ENCODE data around the gene TRIM71.
"Not testable (repeated sequence)": the region's sequence is repeated elsewhere in the genome, so short reads cannot be mapped to it uniquely, and the experiment has no call there.

The TRIM71 gene

GRCh38 chr3:32820430-32820829 lies 2.6 kb downstream of the TRIM71 start:
- no peak for DNase-seq

GRCh38 chr3:32820971-32821685 lies 3.3 kb downstream of the TRIM71 start:
- peak; percentile 25 for DNase-seq

DNA sequence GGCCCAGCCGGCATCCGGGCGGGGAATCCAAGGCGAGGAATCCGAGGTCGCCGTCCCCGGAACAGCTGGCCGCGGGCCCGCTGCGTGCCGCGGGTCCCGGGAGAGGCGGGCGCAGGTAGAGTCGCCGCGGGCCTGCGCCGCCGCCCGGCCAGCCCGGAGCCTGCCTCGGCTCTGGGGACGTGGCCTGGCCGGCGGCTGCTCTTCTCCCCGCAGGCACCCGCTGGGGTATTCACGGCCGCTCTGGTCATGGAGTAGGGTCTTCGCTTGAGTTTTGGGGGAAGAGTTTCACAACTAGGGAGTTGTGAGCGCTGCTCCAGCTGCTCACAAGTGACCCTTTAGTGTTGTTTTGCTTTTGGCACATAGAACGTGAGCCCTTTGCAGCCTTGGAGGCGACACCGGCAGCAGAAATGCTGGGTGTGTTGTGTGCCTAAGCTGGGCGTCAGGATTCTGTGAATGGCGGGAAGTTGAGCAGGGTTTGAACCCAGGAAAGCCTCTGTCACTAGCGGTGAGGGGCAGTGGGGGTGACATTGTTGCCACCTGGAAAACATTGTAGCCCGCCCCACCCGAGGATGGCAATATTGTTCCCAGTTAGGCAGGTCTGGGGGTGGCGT lies 4.0 kb downstream of the TRIM71 start:
- no peak for DNase-seq

- DNase-seq: no peak
These were observed 5.1 kb downstream of the TRIM71 start for GRCh38 chr3:32822609-32823498.

DNA sequence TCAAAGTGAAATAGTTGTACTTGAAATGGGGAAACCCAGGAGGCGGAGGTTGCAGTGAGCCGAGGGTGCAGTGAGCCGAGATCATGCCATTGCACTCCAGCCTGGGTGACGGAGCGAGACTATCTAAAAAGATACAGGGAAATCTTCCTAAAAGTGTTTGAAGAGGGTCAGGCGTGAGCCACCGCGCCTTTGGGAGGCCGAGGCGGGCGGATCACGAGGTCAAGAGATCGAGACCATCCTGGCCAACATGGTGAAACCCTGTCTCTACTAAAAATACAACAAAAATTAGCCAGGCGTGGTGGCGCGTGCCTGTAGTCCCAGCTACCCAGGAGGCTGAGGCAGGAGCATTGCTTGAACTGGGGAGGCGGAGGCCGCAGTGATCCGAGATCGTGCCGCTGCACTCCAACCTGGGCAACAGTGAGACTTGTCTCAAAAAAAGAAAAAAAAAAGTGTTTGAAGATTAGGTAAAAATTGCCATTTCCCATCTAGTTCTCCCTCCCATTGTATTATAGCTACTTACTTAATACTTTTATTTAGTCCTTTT lies 5.9 kb downstream of the TRIM71 start:
- DNase-seq: not testable (repeated sequence)

- no peak for DNase-seq
These were observed 8.0 kb downstream of the TRIM71 start for GRCh38 chr3:32825601-32826375.

- DNase-seq: no peak
These were observed 13.3 kb downstream of the TRIM71 start for GRCh38 chr3:32831062-32831461.

DNA sequence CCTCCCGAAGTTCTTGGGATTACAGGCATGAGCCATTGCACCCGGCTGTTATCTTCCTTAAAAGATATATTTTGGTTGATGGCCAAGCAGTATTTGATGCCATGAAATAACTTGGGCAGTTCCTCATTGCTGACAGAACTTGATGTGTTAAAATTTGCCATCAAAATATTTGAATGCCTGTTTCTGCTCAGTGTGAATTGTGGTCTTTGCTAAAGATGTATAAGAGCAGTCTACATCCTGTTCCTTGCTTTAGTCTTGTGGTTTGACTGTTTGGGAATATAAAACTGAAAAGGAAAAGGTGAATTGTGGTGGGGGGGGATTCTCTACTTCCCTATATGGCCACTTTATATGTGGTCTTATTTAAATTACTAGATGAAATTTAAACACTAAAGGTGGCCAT lies 14.0 kb downstream of the TRIM71 start:
- DNase-seq: no peak

- no peak for DNase-seq
These were observed 14.4 kb downstream of the TRIM71 start for GRCh38 chr3:32832193-32832592.

- no peak for DNase-seq
These were observed 17.2 kb downstream of the TRIM71 start for GRCh38 chr3:32835049-32835371.

DNA sequence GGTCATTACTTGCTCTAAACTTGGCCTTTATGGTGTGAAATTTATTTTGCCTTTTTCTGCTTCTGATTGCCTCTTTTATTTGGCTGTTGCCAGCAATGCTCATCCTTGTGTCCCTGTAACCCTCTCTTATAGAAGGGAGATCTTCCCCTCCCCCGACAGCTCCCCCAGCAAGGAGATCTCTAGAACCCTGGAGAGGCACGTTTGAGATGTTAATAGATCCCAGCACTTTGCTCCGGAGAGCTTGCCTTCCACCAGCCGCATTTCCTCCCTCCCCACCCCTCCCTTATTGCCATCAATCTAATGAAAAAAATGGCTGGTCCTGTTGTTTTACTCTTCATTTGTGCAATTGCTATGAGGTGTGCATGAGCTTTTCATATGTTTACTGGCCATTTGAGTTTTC lies 18.2 kb downstream of the TRIM71 start:
- no peak for DNase-seq

DNA sequence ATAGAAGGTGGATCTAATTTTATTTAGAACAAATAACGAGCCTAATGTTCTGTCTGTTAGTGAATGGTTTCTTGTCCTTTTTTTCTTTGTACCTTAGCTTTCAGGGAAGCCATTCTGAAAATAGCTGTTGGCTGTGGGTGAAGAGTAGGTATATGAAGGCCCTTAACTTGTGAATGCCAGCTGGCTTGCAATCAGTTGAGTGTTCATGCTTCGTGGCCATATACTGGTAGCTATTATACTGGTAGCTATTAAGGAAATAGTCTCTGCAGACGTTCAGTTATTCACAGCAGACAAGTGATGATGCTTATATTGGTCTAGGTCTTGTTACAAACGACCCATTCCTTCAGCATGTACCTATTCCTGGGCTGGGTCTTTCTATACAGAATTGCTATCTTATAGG lies 18.8 kb downstream of the TRIM71 start:
- no peak for DNase-seq

- no peak for DNase-seq
These were observed 19.6 kb downstream of the TRIM71 start for GRCh38 chr3:32837366-32837765.

DNA sequence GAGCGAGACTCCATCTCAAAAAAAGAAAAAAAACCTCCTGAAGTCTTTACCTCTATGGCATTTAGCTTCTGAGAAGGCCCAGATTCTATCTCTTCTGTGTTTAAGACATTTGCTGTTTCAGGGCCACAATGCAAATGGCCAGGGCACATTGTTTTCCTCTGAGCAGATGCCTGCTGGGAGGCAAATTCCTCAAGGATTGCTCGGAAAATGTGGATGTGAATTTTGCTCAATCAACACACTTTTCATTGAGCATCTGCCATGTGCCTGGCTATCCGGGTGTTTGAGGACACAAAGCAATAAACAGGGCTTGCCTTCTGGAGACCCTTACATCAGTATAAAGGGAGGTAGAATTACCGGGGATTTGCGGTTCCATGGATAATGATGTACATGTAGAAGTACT lies 20.0 kb downstream of the TRIM71 start:
- DNase-seq: no peak

DNA sequence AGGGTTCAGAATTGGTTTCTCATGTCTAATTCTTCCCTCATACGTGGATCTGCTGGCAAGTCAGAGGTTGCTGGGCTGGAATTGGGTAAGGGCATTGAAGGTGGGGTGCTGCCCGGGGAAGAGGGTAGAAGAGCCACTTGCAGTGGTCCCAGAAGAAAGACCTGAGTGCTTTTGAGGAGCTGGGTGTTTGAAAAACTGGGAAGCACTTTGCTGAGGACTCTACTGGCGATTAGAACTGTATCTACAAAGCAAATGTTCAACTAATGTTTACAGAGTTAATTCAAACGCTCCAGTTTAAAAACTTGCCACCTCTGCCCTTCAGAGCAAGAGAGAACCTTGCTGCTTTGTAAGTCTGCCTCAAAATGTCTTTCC lies 21.9 kb downstream of the TRIM71 start:
- no peak for DNase-seq

DNA sequence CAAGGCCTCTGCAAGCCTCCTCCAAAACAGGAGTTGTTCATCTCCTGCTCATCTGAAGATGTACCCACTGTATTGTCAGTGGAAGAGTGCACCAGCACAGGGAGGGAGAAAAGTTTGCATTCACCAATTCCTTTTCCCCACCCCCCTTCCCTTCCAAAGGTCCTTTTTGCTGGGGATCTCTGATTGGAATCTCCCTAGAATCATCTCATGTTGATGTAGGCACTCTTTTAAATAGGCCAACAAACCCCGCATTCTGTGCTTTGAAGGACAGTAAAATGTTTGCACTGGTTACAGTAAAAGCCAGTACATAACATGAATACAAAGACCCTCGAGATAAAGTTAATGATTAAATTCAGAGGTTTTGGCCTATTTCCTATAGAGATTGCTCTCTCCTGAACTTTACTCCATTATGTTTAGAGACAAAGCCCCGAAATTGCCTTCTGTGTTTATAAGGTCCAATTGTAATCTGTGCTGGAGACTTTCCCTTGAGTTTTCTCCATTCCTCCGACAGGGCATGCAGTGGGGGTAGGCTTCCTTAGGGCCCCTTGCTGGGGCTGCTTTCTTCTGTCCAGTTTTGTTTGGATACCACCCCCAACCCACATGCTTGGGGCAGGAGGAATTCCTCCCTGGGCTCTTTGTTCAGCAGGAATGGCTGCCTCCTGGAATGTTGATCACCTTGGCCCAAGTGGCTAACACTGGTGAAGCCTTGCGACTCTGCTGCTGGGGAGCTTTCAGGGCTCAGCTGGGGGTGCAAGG lies 22.5 kb downstream of the TRIM71 start:
- no peak for DNase-seq

DNA sequence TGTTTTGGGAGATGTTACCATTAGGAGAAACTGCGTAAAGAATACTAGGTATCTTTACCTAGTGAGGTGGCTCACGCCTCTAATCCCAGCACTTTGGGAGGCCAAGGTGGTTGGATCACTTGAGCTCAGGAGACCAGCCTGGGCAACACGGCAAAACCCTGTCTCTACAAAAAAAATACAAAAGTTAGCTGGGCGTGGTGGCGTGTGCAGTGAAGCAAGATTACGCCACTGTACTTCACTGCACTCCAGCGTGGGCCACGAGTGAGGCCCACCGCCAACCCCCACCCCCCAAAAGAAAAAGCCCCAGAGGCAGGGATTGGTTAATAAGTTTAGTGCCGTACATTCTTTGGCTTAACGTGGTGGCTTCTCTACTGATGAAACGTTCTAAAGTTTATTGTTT lies 23.5 kb downstream of the TRIM71 start:
- no peak for DNase-seq

DNA sequence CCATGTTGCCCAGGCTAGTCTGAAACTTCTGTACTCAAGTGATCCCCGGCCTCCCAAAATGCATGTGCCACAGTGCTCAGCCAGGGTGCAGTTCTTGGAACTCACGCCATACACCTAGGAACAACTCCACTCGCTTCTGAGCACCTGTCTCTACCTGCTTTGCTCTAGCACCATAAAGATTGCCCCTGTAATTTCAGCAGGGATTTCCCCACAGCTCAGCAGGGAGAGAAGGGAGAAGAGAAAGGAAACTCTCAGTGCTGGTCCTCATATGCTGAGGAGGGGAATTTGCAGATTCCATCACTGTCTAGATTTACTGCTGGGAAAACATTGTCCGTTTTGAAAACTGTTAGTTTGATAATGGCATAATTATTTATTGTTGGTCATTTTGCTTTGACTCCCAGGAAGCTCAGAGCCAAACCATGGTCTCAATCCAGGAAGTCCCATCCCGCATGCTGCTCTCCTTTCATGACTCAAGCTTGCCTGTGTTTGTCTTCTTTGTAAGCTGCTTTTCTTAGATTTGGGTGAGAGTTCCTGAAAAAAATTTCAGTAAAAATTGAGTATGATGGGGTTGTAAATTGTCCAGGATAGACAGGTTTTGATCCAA lies 24.2 kb downstream of the TRIM71 start:
- no peak for DNase-seq

GRCh38 chr3:32842531-32842931 lies 24.7 kb downstream of the TRIM71 start:
- DNase-seq: no peak

GRCh38 chr3:32842987-32843386 lies 25.2 kb downstream of the TRIM71 start:
- no peak for DNase-seq

GRCh38 chr3:32843510-32844321 lies 25.9 kb downstream of the TRIM71 start:
- no peak for DNase-seq

Data from activated effector memory CD4-positive, alpha-beta T cell treated with anti-CD3 and anti-CD28 coated beads, Interleukin-2, amount 50 U/mL, for 16 hours (primary cell).